HUES6 (cell line): ENCODE measurements around the gene PPP2R2C.

Experiments used
- H3K27ac ChIP-seq: 2 replicates; pipeline ENCODE4 v1.7.0; 2013; ENCODE audit warnings: low read depth, mild to moderate bottlenecking, low read length, inconsistent platforms
- H3K27me3 ChIP-seq: 2 replicates; pipeline ENCODE4 v1.6.1; 2013; ENCODE audit warnings: low read length; ENCODE audit not compliant: control insufficient read depth, insufficient read depth
- H3K36me3 ChIP-seq: 2 replicates; pipeline ENCODE4 v1.6.1; 2013; ENCODE audit warnings: low read length; ENCODE audit not compliant: control insufficient read depth, insufficient read depth
- H3K4me1 ChIP-seq: 2 replicates; pipeline ENCODE4 v1.6.1; 2013; ENCODE audit warnings: low read length; ENCODE audit not compliant: control insufficient read depth, insufficient read depth
- H3K4me3 ChIP-seq: 2 replicates; pipeline ENCODE4 v1.5.1; 2013; ENCODE audit warnings: low read depth, low read length
- H3K9ac ChIP-seq: one replicate; pipeline ENCODE4 v1.6.1; 2013; ENCODE audit warnings: mild to moderate bottlenecking, low read length
- H3K9me3 ChIP-seq: 2 replicates; pipeline ENCODE4 v1.6.1; 2013; ENCODE audit warnings: low read depth, low read length; ENCODE audit not compliant: control insufficient read depth, insufficient read depth

The PPP2R2C gene

DNA sequence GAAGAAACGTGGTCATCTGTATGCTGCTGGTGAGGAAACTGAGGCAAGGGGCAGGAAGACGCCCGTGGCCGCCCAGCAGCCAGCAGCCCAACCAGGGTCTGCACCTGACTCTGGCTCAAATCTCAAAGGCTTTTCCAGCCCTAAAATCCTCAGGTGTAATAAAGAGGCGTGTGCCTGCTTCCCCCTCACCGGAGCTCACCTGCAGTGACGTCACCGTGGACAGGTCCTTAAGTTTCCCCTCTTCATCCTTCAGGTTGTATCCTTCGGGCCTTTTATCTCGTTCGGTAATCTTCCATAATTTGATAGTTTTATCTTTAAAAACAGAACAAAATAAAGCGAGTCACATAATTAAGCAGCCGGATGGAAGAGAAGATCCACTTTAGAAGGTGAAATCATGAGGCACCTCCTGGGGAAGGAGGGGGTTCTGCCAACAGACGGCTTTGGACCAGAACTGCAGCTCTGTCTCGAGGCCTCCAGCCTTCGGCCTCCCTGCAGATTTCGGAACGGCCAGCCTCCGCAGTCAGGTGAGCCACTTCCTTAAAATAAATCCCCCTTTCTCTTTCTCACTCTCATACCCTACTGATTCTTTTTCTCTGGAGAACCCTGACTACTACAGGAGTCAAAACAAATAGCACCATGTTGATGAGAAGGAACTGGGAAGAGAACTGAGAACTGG lies 96.7 kb downstream of the PPP2R2C start:
- Histone ChIP-seq H3K27ac (no peak overlapping the region), H3K27me3 (no peaks in the 10 kb centered on the region)

DNA sequence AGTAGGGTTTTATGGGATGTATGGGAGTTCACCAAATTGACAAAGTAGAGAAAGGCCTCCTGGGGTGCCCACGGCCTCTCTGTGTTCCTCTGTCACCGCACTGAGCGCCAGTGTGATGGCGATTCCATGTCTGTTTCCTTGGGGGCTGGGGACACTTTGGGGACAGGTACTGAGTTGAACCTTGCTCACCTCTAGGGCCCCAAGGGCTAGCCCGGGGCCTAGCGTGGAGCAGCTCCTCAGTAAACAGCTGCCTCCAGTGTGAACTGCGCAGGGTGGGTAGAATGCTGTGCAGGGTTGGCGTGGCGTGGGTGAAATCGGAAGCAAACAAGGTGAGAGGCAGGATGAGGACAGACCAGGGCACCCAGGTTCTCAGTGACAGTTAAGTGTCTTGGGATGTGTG lies 97.8 kb downstream of the PPP2R2C start:
- H3K36me3 ChIP-seq = no peaks in the 10 kb centered on the region
- no peaks in the 10 kb centered on the region for H3K9me3 ChIP-seq
- no peak overlapping the region for H3K4me3 ChIP-seq
- no peak overlapping the region for H3K27ac ChIP-seq
- H3K9ac ChIP-seq = no peak overlapping the region
- peaks cover 17% of the 10 kb centered on the region for H3K4me1 ChIP-seq
- no peaks in the 10 kb centered on the region for H3K27me3 ChIP-seq

More for the DNA sequence above, 96.7 kb downstream of the PPP2R2C start:
- no peak overlapping the region for H3K4me3 ChIP-seq
- H3K36me3 ChIP-seq = no peaks in the 10 kb centered on the region
- no peak overlapping the region for H3K9ac ChIP-seq
- H3K9me3 ChIP-seq = no peaks in the 10 kb centered on the region
- peaks cover 11% of the 10 kb centered on the region for H3K4me1 ChIP-seq

DNA sequence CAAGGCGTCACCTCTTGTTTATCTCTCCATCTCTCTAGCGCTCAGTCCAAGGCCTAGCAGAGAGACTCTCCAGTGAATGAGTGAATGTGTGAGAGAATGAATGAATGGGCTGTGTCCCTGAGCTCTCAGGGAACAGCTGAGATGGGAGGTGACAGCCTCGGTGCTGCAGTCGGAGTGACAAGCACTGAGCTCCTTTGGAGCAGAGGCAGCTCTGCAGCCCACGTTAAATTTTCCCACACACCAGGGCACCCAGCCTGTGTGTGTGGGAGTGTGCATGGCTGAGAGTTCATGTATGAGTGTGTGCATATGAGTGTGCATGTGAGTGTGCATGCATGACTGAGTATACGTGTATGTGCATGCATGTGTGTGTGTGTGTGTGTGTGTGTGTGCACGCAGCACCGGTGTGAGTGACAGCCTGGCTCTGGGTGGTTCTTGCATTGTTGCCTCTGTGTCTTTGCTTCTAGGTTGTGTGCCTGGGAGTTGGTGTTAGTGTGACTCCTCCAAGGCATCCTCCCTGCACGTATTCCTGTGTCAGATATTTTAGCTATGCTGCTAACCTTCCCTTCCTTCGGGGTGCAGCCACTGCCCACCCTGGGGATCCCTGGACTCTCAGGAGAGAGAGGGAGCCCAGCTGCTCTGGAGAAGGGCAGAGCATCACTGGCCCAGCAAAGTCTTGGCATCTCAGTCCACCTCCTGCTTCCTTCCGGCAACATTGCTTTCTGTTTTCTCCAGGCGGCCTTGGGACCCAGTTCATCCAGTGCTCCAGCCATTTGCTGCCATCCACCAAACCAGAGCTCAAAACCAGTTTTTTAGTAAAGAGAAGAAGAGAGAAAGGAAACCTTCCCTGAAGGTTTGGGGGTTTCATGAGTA lies 98.6 kb downstream of the PPP2R2C start:
- Histone ChIP-seq H3K36me3 (no peaks in the 10 kb centered on the region), H3K9ac (no peak overlapping the region), H3K27me3 (no peaks in the 10 kb centered on the region), H3K4me3 (no peak overlapping the region), H3K27ac (no peak overlapping the region), H3K4me1 (peaks cover 16% of the 10 kb centered on the region), H3K9me3 (no peaks in the 10 kb centered on the region)

DNA sequence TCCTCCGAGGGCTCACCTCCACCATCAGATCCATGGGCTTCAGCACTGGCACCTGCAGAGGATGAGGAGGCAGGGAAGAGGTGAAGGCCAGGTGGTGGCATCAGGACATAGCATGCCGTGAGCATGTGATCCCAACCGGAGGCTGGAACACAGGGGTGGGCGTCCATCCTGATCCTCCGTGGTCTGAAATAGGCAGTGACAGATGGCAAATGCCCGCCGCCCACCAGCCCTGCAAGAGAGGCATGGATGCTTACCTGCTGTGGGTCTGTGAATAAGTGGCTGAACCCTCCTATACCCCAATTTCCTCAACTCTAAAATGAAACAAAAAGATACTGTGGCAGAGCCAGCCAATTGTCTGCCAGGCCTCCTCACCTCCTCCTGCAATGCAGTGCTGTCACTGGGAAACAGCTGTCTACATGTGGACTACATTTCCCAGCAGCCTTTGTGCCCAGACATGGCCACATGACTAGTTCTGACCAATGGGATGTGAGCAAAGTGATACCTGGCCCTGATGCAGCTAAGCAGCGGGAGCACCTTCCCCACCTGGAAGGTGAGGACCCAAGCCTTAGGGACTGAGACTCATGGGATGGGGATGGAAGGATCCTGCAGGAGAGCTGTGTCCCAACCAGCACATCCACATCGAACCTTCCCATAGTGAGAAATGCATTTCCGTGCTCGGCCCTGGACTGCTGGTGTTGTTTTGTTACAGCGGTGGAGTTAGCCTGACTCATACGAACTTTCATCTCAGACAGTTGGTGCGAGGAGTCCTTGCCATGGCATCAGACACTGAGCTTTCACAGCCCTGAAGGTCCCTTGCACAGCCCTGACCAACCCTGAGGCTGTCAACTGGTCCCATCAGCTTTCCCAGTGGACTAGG lies 99.5 kb downstream of the PPP2R2C start:
- Histone ChIP-seq H3K4me3 (no peak overlapping the region), H3K9me3 (no peaks in the 10 kb centered on the region), H3K27ac (no peak overlapping the region), H3K36me3 (no peaks in the 10 kb centered on the region), H3K4me1 (peaks cover 16% of the 10 kb centered on the region), H3K9ac (no peak overlapping the region), H3K27me3 (no peaks in the 10 kb centered on the region)

DNA sequence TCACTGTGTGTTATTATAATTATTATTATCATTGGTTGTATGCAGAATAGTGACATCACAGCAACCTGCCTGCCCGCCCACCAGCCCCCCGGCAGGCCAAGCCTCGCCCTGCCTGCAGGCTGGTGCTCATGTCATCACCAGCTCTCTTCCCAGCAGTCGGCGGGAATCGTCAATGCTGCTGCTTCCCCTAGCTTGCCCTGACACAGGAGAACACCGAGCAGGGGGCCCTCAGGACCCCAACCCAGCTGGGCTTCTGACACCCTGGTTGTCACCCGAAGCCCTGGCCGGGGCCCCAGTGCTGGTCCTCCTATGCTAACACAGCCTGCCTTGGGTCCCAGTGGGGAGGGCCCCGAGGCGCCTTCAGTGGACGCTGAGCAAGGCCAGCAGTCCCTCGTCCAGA lies 100.6 kb downstream of the PPP2R2C start:
- H3K9me3 ChIP-seq = no peaks in the 10 kb centered on the region
- no peak overlapping the region for H3K9ac ChIP-seq
- H3K27ac ChIP-seq = no peak overlapping the region
- peaks cover 19% of the 10 kb centered on the region for H3K4me1 ChIP-seq
- no peak overlapping the region for H3K4me3 ChIP-seq
- H3K36me3 ChIP-seq = no peaks in the 10 kb centered on the region
- no peaks in the 10 kb centered on the region for H3K27me3 ChIP-seq

DNA sequence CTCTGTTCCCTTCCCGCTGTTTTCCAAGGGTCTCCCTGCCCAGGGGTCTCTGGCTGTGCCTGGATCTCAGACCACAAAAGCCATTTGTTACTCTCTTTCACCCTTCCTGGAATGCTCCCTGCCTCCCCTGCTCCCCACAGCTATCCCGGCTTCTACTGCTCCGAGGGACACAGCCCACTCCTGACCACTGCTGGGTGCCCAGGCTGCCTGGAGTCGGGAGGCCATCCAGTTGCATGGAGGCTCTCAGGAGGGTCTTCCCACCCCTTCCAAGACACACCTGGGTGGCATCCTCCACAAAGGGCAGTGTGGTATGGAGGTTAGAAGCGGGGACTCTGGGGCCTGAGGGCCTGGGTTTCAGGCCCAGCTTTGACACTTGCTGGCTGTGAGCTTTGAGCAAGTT lies 101.1 kb downstream of the PPP2R2C start:
- H3K27me3 ChIP-seq = no peaks in the 10 kb centered on the region
- no peak overlapping the region for H3K9ac ChIP-seq
- H3K36me3 ChIP-seq = no peaks in the 10 kb centered on the region
- H3K9me3 ChIP-seq = no peaks in the 10 kb centered on the region
- H3K27ac ChIP-seq = no peak overlapping the region
- no peak overlapping the region for H3K4me3 ChIP-seq
- H3K4me1 ChIP-seq = peaks cover 19% of the 10 kb centered on the region

DNA sequence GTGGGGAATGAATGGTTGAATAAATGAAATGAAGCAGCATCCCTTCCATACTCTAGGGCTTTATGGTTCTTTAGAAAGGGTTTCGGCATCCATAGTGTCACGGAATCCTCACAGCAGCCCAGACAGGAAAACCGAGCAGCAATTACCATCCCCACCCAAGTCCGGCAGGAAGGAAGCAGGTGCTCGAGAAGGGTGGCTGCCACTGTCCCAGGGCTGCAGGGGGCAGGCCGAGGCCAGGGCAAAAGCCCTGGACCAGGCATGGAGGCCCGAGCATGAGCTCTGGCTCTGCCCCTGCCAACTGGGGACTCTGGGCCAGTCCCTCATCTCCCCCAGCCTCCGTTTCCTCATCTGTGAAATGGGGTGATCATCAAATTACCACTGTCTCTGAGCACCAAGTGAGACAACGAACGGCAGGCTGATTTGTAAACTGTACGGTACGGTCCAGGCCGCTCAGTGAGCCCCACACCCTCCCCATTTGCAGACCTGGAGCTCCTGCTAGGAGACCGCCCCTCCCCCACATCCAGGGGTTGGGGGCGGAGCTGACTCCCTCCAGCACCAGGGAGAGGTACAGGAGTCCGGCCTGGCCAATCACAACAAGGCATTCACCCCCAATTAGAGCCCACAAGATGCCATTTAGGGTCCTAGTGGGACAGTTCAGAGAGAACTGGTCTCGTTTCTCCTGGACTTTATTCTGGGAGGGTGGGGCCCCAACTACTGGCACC lies 102.3 kb downstream of the PPP2R2C start:
- Histone ChIP-seq H3K36me3 (no peaks in the 10 kb centered on the region), H3K4me1 (peaks cover 19% of the 10 kb centered on the region), H3K27me3 (no peaks in the 10 kb centered on the region)

DNA sequence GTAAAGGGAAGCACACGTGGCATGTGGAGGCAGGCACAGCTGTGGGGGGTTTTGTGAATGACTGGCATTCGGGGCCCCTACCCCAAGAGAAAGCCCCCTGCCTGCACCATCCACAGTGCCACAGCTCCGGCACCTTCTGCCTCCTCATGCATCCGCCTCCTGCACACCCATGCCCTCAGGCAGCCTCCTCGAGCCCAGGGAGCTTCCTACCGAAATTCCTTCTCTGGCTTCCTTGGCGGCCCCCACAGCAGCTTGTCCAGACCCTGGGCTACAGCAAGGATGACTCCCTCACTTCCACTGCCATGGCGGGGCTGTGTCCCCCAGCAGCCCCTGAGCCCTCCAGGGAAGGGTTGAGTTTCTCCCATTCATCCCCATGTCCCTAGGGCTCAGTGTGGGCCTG lies 102.9 kb downstream of the PPP2R2C start:
- Histone ChIP-seq H3K4me3 (no peak overlapping the region), H3K4me1 (peaks cover 19% of the 10 kb centered on the region), H3K9me3 (no peaks in the 10 kb centered on the region), H3K27me3 (no peaks in the 10 kb centered on the region), H3K36me3 (no peaks in the 10 kb centered on the region), H3K27ac (no peak overlapping the region), H3K9ac (no peak overlapping the region)

More for the DNA sequence above, 102.3 kb downstream of the PPP2R2C start:
- H3K9me3 ChIP-seq = no peaks in the 10 kb centered on the region
- H3K4me3 ChIP-seq = no peak overlapping the region
- H3K9ac ChIP-seq = no peak overlapping the region
- no peak overlapping the region for H3K27ac ChIP-seq

DNA sequence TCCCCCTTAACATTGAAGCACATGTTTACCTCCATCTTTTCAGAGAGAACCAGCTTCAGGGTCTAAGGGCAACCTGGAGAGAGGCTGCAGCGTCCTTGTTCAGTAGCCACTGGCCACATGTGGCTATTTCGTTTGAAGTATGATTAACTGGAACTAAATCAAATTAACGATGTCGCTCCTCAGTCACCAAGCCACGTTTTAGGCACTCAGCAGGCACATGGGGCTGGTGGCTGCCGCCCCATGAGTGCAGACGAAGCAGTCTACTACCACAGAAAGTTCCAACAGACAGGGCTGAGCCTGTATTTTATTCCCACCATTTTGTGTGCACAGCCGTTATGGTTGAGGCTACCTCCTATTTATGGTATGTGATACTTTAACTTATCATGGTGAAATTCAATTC lies 103.4 kb downstream of the PPP2R2C start:
- Histone ChIP-seq H3K9ac (no peak overlapping the region), H3K4me3 (no peak overlapping the region), H3K9me3 (no peaks in the 10 kb centered on the region), H3K27ac (no peak overlapping the region), H3K4me1 (peaks cover 19% of the 10 kb centered on the region), H3K27me3 (no peaks in the 10 kb centered on the region), H3K36me3 (no peaks in the 10 kb centered on the region)

DNA sequence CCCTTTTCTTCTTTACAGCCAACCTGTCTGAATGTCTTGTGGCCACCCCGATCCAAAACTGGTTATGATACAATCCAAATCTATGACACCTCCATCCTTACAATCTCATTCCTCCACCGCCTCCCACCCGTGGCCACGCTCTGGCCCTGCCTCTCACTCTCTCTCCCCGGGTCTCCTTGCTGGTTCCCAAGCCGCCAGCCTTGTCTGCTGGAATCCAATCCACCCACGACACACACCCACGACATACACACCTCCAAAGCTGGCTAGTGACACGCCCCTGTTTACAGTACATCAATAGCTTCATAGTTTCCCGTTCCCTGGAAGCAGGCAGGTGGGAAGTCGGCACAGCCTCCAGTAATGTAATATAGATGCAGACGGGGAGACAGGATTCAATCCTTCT lies 103.8 kb downstream of the PPP2R2C start:
- H3K27me3 ChIP-seq = no peaks in the 10 kb centered on the region
- H3K36me3 ChIP-seq = no peaks in the 10 kb centered on the region
- H3K9me3 ChIP-seq = no peaks in the 10 kb centered on the region
- H3K4me1 ChIP-seq = peaks cover 19% of the 10 kb centered on the region
- H3K9ac ChIP-seq = no peak overlapping the region
- H3K27ac ChIP-seq = no peak overlapping the region
- H3K4me3 ChIP-seq = no peak overlapping the region
